Effector memory CD8-positive, alpha-beta T cell (primary cell): ENCODE data around the gene DGKG.

Experiments
- ATAC-seq: fragments of 150-1000 bp; cut with Tn5 transposase; replicated peaks from 2 replicates; pipeline ENCODE4 v1.10.0; 2021; ENCODE audit warnings: mild to moderate bottlenecking, moderate library complexity
- DNase-seq, 3 experiments: peaks; one replicate each; pipeline ENCODE4 v3.0.0; 2021
- H3K27ac Mint-ChIP-seq, 2 donors: one replicate each; pipeline ENCODE4 v1.8.0; 2022; ENCODE audit warnings: mild to moderate bottlenecking in 2 of 2, mixed read lengths in 2 of 2, moderate library complexity in 2 of 2
- H3K27me3 Mint-ChIP-seq, 2 donors: one replicate each; pipeline ENCODE4 v1.8.0; 2022; ENCODE audit warnings: mixed read lengths in 2 of 2
- H3K36me3 Mint-ChIP-seq: one replicate; pipeline ENCODE4 v1.8.0; 2022; ENCODE audit warnings: mild to moderate bottlenecking, moderate library complexity, mixed read lengths; ENCODE audit not compliant: insufficient read depth
- H3K4me1 Mint-ChIP-seq, 2 donors: one replicate each; pipeline ENCODE4 v1.8.0; 2022; ENCODE audit warnings: low read depth in 2 of 2, mixed read lengths in 2 of 2
- H3K4me3 Mint-ChIP-seq, 2 donors: one replicate each; pipeline ENCODE4 v1.8.0; 2022; ENCODE audit warnings: mild to moderate bottlenecking in 2 of 2, mixed read lengths in 2 of 2, moderate library complexity in 2 of 2
- H3K9me3 Mint-ChIP-seq, 2 donors: one replicate each; pipeline ENCODE4 v1.8.0; 2022; ENCODE audit warnings: mixed read lengths in 2 of 2

DGKG gene

GRCh38 chr3:186320862-186321568 lies 41.0 kb downstream of the DGKG start:
- H3K4me3 Mint-ChIP-seq: no peak overlapping the region
- peaks cover 37 to 52% of the 10 kb centered on the region in 2 donors for H3K27me3 Mint-ChIP-seq
- H3K27ac Mint-ChIP-seq: no peak overlapping the region
- H3K36me3 Mint-ChIP-seq: peaks cover 3% of the 10 kb centered on the region
- H3K9me3 Mint-ChIP-seq: no peaks in the 10 kb centered on the region
- H3K4me1 Mint-ChIP-seq: no peaks in the 10 kb centered on the region
- DNase-seq: no peak
- no peak for ATAC-seq

- Mint-ChIP-seq H3K27ac (no peak overlapping the region), H3K9me3 (no peaks in the 10 kb centered on the region), H3K4me1 (no peaks in the 10 kb centered on the region), H3K27me3 (peaks cover 37 to 52% of the 10 kb centered on the region in 2 donors), H3K36me3 (peaks cover 3% of the 10 kb centered on the region), H3K4me3 (no peak overlapping the region)
- no peak for ATAC-seq
- no peak for DNase-seq
Observed at GRCh38 chr3:186319945-186320344, 42.1 kb downstream of the DGKG start.

DNA sequence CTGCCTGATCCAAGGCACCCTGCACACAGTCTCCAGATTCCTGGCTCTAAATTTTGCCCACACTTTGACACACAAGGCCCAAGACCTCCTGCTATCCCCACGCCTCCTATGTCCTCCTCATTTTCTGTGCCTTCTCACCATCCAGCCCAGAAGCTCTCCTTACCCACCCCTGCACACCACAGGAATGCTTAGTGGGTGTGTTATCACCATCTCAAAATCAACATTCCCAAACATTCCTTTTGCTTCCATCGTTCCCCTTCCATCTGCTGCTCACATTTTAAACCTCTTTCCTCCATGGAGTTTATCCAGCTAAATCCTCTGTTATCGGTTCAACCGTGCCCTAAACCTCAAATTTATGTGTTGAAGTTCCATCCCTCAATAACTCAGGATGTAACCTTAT lies 43.9 kb downstream of the DGKG start:
- no peak for DNase-seq
- H3K9me3 Mint-ChIP-seq: no peaks in the 10 kb centered on the region
- no peak overlapping the region for H3K4me3 Mint-ChIP-seq
- no peak for ATAC-seq
- H3K27me3 Mint-ChIP-seq: peaks cover 36 to 49% of the 10 kb centered on the region in 2 donors
- no peaks in the 10 kb centered on the region for H3K4me1 Mint-ChIP-seq
- H3K27ac Mint-ChIP-seq: no peak overlapping the region
- peaks cover 3% of the 10 kb centered on the region for H3K36me3 Mint-ChIP-seq

DNA sequence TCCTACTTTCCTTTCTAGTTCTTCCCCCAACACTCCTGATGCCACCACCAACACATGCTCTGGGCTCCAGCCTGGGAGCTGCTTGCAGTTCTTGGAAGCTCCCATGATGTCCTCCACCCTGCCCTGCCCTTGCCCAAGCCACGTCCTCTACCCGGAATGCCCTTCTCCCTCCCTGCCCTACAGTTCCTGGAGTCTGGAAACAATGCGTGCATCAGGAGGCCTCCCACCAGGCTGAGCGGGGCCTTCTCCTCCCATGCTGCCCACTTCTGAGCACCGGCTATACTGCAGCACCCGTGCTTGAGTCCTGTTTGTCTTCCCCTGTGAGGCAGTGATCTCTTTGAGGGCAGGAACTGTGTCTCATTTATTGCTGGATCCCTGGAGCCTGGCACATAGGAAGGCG lies 44.6 kb downstream of the DGKG start:
- Mint-ChIP-seq H3K36me3 (peaks cover 3% of the 10 kb centered on the region), H3K27me3 (peaks cover 30 to 42% of the 10 kb centered on the region in 2 donors), H3K27ac (no peak overlapping the region), H3K4me3 (no peak overlapping the region), H3K9me3 (no peaks in the 10 kb centered on the region), H3K4me1 (no peaks in the 10 kb centered on the region)
- ATAC-seq (no peak), DNase-seq (no peak)

- Mint-ChIP-seq H3K36me3 (peaks cover 3% of the 10 kb centered on the region), H3K9me3 (no peaks in the 10 kb centered on the region), H3K27ac (no peak overlapping the region), H3K27me3 (peaks cover 29 to 35% of the 10 kb centered on the region in 2 donors), H3K4me1 (no peaks in the 10 kb centered on the region), H3K4me3 (no peak overlapping the region)
- DNase-seq: no peak
- ATAC-seq: no peak
Observed at GRCh38 chr3:186316666-186317260, 45.3 kb downstream of the DGKG start.

- ATAC-seq (no peak), DNase-seq (no peak)
- Mint-ChIP-seq H3K9me3 (no peaks in the 10 kb centered on the region), H3K27me3 (peaks cover 21 to 25% of the 10 kb centered on the region in 2 donors), H3K36me3 (peaks cover 3% of the 10 kb centered on the region), H3K4me1 (no peaks in the 10 kb centered on the region), H3K4me3 (no peak overlapping the region), H3K27ac (no peak overlapping the region)
Observed at GRCh38 chr3:186315581-186316354, 46.3 kb downstream of the DGKG start.

DNA sequence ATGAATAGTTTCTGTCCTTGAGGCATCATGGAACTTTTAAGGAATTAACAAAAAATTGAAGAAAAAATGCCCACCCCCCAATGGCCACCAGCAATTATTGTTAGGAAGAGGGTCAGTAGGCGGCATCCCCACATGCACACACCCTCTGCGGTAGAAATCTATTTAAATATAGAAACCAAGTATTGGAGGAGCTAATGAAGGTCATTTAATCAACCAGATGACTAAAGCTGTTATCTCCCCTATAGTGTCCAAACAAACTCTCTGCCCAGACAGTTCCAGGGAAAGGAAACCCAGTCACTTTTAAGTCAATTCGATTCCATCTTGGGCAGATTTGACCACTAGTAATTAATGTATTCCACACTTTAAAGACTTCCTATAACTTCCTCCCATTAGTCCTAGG lies 47.1 kb downstream of the DGKG start:
- no peak overlapping the region for H3K4me3 Mint-ChIP-seq
- H3K27ac Mint-ChIP-seq: no peak overlapping the region
- ATAC-seq (no peak), DNase-seq (no peak)
- no peaks in the 10 kb centered on the region for H3K9me3 Mint-ChIP-seq
- peaks cover 3% of the 10 kb centered on the region for H3K36me3 Mint-ChIP-seq
- H3K4me1 Mint-ChIP-seq: no peaks in the 10 kb centered on the region
- H3K27me3 Mint-ChIP-seq: peaks cover 21 to 22% of the 10 kb centered on the region in 2 donors

DNA sequence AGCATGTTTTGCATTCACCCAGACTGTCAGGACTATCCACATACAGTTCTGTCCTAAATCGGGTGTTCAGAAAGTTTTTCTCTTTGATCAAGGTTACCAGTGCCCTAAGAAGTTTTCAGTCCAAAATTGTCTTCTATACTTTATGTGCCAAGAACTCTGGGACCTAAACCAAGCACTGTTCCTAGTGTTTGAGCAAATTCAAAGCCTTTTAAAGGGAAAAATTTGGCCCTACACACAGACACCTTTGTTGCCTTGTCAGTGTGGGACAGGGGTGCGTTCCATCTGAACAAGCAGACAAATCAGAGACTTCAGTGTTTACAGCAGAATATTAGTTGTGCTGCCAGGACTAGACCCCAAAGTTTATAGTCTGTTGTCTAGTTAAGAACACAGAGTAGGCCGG lies 50.6 kb downstream of the DGKG start:
- no peaks in the 10 kb centered on the region for H3K4me1 Mint-ChIP-seq
- H3K27me3 Mint-ChIP-seq: peaks cover 6 to 7% of the 10 kb centered on the region in 2 donors
- no peak overlapping the region for H3K27ac Mint-ChIP-seq
- no peak overlapping the region for H3K4me3 Mint-ChIP-seq
- H3K36me3 Mint-ChIP-seq: no peaks in the 10 kb centered on the region
- no peak for DNase-seq
- H3K9me3 Mint-ChIP-seq: no peaks in the 10 kb centered on the region
- no peak for ATAC-seq

DNA sequence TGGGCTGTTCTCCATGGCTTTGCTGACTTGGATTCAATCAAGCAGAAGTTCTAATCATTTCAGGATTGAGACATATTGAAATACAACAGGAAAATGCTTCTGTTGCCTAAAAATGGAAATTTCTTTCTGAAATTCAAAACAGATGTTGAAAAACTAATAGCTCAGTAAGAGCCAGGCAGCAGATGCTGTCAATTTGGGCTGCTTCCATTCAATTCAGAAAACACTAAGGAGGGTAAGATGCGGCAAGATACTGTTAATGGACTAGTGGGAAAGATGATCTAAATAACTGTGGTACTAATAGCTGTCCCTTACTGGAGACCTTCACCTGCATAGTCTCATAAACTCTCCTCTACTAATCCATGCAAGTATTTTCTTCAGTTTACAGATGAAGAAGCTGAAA lies 53.5 kb downstream of the DGKG start:
- no peak for DNase-seq
- H3K27ac Mint-ChIP-seq: no peak overlapping the region
- H3K4me1 Mint-ChIP-seq: no peaks in the 10 kb centered on the region
- no peak overlapping the region for H3K4me3 Mint-ChIP-seq
- H3K9me3 Mint-ChIP-seq: no peaks in the 10 kb centered on the region
- no peak for ATAC-seq
- peaks cover 6 to 7% of the 10 kb centered on the region in 2 donors for H3K27me3 Mint-ChIP-seq
- no peaks in the 10 kb centered on the region for H3K36me3 Mint-ChIP-seq

- Mint-ChIP-seq H3K36me3 (no peaks in the 10 kb centered on the region), H3K4me3 (no peak overlapping the region), H3K27ac (no peak overlapping the region), H3K9me3 (no peaks in the 10 kb centered on the region), H3K27me3 (peaks cover 6 to 7% of the 10 kb centered on the region in 2 donors), H3K4me1 (no peaks in the 10 kb centered on the region)
- ATAC-seq (no peak), DNase-seq (no peak)
Observed at GRCh38 chr3:186307594-186308221, 54.3 kb downstream of the DGKG start.

DNA sequence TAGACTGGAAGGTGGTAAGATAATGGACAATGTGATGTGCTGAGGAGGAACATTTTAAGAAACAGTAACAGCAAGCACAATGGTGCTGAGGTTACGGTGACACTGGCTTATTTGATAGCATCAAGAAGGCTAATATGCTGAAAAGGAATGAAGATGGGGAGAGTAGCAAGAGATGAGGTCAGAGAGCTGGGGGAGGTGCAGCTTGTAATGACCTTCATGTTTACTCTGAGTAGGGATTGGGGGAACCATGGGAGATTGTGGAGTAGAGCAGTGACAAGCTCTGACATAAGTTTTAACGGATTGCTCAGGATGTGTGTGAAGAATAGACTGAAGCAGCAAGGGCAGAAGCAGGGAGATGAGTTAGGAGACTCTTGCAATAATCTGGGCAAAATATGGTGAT lies 56.7 kb downstream of the DGKG start:
- Mint-ChIP-seq H3K4me1 (no peaks in the 10 kb centered on the region), H3K36me3 (no peaks in the 10 kb centered on the region), H3K27ac (no peak overlapping the region), H3K4me3 (no peak overlapping the region), H3K27me3 (peaks cover 6 to 7% of the 10 kb centered on the region in 2 donors), H3K9me3 (no peaks in the 10 kb centered on the region)
- ATAC-seq (no peak), DNase-seq (no peak)

- Mint-ChIP-seq H3K36me3 (no peaks in the 10 kb centered on the region), H3K9me3 (no peaks in the 10 kb centered on the region), H3K27me3 (peaks cover 3 to 4% of the 10 kb centered on the region in 2 donors), H3K4me1 (no peaks in the 10 kb centered on the region), H3K27ac (no peak overlapping the region), H3K4me3 (no peak overlapping the region)
- DNase-seq (no peak), ATAC-seq (no peak)
Observed at GRCh38 chr3:186303965-186304364, 58.1 kb downstream of the DGKG start.

GRCh38 chr3:186299327-186299726 lies 62.7 kb downstream of the DGKG start:
- DNase-seq (no peak), ATAC-seq (no peak)
- H3K36me3 Mint-ChIP-seq: no peaks in the 10 kb centered on the region
- H3K4me3 Mint-ChIP-seq: no peak overlapping the region
- H3K27ac Mint-ChIP-seq: no peak overlapping the region
- no peaks in the 10 kb centered on the region for H3K27me3 Mint-ChIP-seq
- no peaks in the 10 kb centered on the region for H3K4me1 Mint-ChIP-seq
- no peaks in the 10 kb centered on the region for H3K9me3 Mint-ChIP-seq
